ENCODE measurements around the gene GALE.

GALE gene

GRCh38 chr1:23776217-23776616, 24.3 kb downstream of the GALE start:
- H3K36me3 ChIP-seq (replicated peaks): no peaks in the 10 kb centered on the region
- no peak overlapping the region for H3K4me3 ChIP-seq (ENCODE audit: low read depth, low read length)
- no peak for DNase-seq
- H3K27me3 ChIP-seq (replicated peaks): no peaks in the 10 kb centered on the region
- TF ChIP-seq CTCF (IDR thresholded peaks at IDR 0.05; ENCODE audit: low read depth, low read length, missing control alignments): no peak
- no peak overlapping the region for H3K27ac ChIP-seq
- in situ Hi-C loops (cut with HindIII; ENCODE audit: low pct_ligation_motif_present, low sequenced_read_pairs): no loop called here

- H3K36me3 ChIP-seq (replicated peaks): no peaks in the 10 kb centered on the region
- H3K4me3 ChIP-seq (ENCODE audit: low read depth, low read length): no peak overlapping the region
- in situ Hi-C loops (cut with HindIII; ENCODE audit: low pct_ligation_motif_present, low sequenced_read_pairs): no loop called here
- no peak for DNase-seq
- no peaks in the 10 kb centered on the region for H3K27me3 ChIP-seq (replicated peaks)
- no peak overlapping the region for H3K27ac ChIP-seq
- no peak for TF ChIP-seq CTCF (IDR thresholded peaks at IDR 0.05; ENCODE audit: low read depth, low read length, missing control alignments)
Observed at GRCh38 chr1:23774174-23774880, 26.2 kb downstream of the GALE start.

GRCh38 chr1:23772854-23773242, 27.7 kb downstream of the GALE start:
- no peak overlapping the region for H3K4me3 ChIP-seq (ENCODE audit: low read depth, low read length)
- no peak for DNase-seq
- TF ChIP-seq CTCF (IDR thresholded peaks at IDR 0.05; ENCODE audit: low read depth, low read length, missing control alignments): no peak
- in situ Hi-C loops (cut with HindIII; ENCODE audit: low pct_ligation_motif_present, low sequenced_read_pairs): no loop called here
- H3K36me3 ChIP-seq (replicated peaks): no peaks in the 10 kb centered on the region
- no peaks in the 10 kb centered on the region for H3K27me3 ChIP-seq (replicated peaks)
- H3K27ac ChIP-seq: no peak overlapping the region

GRCh38 chr1:23772049-23772853, 28.3 kb downstream of the GALE start:
- TF ChIP-seq CTCF (IDR thresholded peaks at IDR 0.05; ENCODE audit: low read depth, low read length, missing control alignments): peak; percentile 99
- in situ Hi-C loops (cut with HindIII; ENCODE audit: low pct_ligation_motif_present, low sequenced_read_pairs): no loop called here
- DNase-seq: peak; percentile 88
- Histone ChIP-seq H3K4me3 (ENCODE audit: low read depth, low read length) (no peak overlapping the region), H3K27me3 (replicated peaks) (no peaks in the 10 kb centered on the region), H3K36me3 (replicated peaks) (no peaks in the 10 kb centered on the region), H3K27ac (no peak overlapping the region)

GRCh38 chr1:23768733-23769132, 31.8 kb downstream of the GALE start:
- no peak overlapping the region for H3K27ac ChIP-seq
- H3K27me3 ChIP-seq (replicated peaks): no peaks in the 10 kb centered on the region
- no peak for TF ChIP-seq CTCF (IDR thresholded peaks at IDR 0.05; ENCODE audit: low read depth, low read length, missing control alignments)
- H3K4me3 ChIP-seq (ENCODE audit: low read depth, low read length): no peak overlapping the region
- in situ Hi-C loops (cut with HindIII; ENCODE audit: low pct_ligation_motif_present, low sequenced_read_pairs): no loop called here
- peaks cover 11% of the 10 kb centered on the region for H3K36me3 ChIP-seq (replicated peaks)
- no peak for DNase-seq
